ENCODE results near the gene FYB1.

The FYB1 gene

DNA sequence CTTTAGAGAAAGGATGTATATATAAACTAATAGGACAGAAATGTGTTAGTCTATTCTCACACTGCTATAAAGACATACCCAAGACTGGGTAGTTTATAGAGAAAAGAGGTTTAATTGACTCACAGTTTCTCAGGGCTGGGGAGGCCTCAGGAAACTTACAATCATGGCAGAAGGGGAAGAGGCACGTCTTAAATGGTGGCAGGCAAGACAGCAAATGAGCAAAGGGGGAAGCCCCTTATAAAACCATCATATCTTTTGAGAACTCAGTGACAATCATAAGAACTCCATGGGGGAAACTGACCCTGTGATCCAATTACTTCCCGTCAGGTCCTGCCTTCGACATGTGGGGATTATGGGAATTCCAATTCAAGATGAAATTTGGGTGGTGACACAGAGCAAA, 136.4 kb downstream of the FYB1 start:
- DNase-seq (ENCODE audit: low read depth, low spot score) = no peak

DNA sequence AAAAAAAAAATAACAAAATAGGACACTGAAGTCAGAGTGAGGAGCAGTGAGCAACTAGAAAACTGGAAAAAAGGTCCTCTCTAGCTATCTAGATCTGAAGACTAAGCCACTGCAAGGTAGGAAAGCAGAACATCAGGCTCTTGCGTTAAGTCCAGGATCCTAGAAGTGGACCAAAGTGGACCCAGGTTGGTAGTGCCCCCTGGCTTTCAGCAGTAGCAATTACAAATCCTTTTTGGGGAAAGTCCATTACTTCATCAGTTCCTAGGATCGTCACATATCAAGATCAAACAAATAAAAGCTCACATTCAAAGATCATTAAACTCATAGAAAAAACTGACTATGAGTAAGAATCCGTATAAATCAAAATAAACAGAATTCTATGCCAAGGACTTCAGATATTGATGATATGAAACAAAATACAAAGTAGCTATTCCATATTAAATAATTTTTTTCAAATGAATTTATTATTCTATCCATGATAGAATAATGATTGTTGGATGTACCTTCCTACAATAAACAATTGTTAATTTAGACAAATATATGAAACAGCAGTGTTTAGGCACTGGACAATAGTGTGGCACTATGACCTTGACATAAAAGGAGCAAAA, 138.7 kb downstream of the FYB1 start:
- no peak for DNase-seq (ENCODE audit: low read depth, low spot score)

DNA sequence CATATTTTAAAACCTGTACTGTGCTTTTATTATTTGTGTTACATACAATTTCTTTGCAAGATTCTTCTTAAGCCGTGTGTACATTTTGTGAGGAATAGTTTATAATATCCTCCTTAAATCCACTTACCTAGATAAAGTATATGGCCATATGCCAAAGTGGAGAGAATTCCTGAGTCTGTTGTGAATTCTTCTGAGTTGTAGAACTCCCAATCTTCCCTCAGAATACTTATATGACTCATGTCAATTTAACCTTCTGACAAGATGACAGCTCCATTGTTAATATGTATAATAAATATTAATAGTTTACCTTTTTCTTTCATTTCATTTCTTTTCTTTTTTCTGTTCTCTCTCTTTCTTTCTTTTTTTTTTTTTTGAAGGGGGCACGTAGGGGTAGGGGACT, 139.2 kb downstream of the FYB1 start:
- no peak for DNase-seq (ENCODE audit: low read depth, low spot score)

DNA sequence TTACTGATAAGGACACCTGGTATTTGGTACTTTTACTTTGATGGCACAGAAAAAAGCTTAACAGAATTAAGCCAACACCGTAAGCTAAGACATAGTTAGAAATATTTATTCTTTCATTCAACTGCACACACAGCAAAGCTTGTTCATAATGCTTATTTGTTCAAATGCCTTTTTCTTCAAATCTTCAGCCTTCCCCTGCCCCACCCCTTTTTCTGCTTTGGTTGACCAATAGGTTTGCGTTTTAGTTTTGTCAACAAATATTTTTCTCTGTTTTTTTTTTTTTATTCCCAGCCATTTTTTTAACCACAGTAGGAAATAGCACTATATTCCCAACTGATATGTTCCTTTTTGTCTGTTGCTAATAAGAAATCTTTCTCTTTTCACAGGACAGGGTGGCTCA, 140.2 kb downstream of the FYB1 start:
- DNase-seq (ENCODE audit: low read depth, low spot score) = no peak

DNA sequence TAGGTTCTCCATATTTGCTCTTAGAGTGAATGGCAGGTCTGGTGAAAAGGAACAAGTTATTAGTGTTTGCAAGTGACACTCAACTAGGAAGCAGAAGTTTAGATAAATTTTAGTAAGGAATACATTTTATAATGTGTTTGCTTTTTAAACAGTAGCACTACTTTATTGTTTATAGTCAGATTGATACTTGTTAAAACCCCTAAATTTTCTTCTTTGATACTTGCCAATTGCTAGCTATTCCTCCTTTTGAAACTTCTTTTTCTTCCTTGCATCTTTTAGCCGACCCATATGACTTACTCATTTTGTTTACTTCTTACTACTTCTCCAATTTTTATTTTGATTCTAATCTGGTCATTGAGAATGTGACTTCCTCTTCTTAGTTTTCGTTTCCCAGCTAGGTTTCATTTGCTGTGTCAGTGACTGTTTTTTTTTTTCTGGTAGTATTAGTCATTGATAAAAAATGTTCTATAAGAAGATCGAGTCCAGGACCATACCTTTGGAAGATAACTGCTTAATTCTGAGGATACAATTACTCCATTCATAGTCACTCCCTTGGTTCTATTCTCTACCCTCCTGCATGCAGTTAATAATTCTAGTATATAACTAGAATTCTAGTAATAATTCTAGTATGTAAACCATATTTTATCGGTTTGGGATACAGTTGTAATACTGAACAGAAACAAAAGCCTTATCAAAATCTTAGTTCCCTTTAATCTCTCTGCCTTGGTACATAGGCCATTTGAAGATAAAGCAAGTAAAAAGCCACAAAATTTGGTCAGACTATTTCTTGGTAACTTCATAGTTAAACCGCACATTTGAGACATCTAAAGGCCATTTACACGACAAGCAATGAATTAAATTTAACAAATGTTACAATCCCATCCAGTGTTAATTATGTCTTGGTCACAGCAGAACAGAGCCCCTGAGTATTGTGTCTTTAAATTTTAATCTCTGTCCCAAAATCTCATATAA, 142.3 kb downstream of the FYB1 start:
- no peak for DNase-seq (ENCODE audit: low read depth, low spot score)

DNA sequence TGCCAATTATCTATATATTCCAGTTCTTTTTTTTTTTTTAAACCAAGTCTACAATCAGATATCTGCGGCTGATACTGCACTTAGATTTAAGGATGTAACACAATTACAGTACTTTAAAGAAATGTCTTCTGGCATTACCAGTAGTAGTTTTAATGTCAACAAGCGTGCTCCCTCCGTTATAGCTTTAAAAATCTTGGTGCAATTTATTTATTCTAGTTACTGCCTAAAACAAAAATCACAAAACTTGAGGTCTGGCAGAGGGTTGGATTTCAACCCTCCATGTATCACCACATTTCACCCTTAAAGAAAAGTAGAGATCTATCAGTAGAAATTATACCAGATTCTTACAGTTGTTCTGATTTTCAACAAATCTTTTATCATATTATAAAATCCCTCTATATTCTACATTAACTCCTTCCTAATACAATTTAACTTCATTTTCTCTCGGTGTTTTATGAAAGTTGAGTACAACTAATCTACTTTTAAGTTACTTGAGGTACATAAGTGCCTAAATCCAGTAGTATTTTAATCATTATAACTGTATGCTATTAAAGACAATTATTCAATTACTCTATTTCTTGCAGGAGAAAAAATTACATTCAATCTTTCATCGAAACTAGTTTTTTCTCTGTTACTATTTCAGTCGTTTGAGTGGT, 143.1 kb downstream of the FYB1 start:
- no peak for DNase-seq (ENCODE audit: low read depth, low spot score)

DNA sequence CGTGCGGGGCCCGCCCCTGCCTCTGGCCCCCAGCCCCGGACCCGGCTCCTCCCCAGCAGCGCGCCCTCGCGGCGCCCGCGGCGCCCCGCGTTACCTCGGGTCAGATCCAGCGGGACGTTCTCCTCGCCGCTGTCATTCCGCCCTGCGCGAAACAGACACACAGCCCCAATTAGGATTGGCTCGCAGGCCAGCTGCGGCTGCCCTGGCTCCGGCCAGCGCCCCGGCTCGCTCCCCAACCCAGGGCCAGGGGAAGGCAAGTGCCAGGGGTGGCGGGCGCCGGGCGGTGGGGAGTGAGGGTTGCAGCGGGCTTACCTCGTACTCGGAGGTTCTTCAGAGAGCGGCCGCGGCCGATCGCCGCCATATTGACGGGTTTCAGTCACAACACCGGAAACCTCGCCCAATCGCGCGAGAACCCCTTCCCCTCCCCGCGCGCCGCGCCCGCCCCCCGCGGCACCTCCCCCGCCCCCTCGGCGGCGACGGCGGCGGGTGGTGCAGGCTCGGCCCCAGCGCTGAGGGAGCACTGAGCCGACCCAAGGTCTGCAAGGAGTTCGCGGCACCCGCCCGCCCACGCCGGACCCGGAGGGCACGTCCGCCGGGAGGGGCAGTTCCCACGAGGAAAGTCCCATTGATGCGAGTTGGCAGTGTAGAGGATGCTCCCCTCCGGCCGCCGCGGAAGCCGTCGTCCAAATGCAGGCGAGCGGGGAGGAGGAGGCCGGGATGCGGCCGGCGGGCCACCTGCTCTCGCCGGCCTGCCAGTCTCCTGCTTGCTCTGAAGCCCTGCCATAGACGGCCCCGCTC, 145.1 kb downstream of the FYB1 start, which contains the start of gene RICTOR:
Gene RICTOR (minus strand): TSS at position 383 of the 798 bp plus-strand sequence. CDS start 22 bp downstream, at position 361.
- peak; percentile 53 for DNase-seq (ENCODE audit: low read depth, low spot score)

DNA sequence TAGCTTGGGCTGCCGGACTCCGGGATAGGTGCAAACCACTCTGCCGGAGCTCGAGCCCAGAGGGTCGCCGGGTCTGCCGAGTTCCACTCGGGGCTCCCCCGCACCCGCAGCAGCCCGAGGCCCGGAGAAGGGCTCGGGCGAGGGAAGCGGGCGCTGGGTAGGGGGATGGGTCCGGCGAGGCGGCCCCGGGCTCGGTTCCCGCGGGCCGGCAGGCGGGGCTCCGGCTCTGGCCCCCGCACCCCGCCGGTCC, 145.7 kb downstream of the FYB1 start:
- no peak for DNase-seq (ENCODE audit: low read depth, low spot score)

DNA sequence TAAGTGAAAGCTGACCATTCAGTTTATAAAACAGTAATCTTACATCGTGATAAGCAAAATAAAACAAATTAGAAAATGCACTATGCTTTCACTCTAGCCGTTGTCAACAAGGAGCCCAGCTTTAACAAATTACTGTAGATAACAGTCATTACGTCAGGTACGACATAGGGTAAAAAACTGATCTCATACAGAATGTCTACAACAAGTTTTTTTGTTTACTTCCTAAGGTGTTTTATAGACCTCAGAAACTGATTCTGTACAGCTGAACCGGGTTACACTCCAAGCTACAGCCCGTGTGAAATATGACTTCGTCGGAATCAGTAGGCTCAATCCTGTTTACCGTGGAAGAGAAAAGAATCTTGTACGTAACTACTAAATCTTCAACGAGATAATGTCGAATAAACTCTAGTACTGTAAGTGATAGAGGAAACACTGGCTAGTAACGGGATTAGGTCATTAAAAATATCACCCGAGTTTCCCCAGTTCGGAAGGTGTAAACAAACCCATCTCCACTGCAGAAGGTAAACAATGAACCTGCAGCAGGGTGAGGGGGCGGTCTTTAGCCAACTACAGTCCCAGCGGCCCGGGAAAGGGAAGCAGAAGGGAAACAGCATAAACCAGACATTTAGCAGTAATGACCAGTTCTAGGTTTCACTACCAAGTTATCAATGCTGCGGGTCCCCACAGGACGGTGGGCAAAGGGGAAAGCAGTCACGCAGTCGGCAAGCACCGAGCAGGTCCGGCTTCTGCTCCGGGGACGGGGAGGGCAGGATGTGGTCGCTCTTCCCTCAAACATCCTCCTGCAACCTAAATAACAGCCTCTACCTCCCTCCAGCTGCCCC, 146.2 kb downstream of the FYB1 start:
- DNase-seq (ENCODE audit: low read depth, low spot score) = no peak

DNA sequence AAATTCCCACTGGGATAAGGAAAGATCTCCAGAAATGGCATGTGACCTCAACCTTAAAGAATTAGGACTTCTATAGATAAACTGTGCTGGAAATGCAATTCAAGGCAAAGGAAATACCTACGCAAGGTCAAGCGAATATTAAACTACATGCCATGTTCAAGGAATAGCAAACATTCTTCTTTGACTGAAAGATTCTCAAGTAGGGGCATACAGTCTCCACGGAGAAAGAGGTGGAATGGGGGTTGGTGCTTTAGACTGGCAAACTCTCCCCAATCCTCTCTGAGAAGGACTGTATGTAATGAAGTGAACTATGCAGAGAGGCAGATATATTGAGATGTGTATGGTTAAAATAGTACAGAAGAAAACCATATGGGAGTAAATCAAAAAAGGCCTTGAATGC, 151.3 kb downstream of the FYB1 start:
- DNase-seq (ENCODE audit: low read depth, low spot score) = no peak

DNA sequence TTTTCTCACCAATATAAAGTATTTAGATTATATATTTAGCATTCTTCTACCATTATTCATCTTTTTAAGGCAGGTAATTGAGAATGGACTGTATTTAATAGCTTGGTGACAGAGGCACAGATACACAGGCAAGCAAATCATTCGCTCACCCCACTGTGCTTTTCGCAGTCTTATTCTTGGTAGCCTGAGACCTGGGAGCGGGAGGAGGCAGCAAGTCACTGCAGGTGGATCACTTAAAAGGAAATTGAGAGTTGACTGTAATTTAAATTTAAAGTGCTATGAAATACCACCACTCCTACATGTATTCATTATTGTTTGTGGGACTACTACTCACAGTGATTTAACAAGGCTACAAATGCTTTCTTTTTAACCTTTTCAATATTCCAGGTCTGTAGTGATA, 154.9 kb downstream of the FYB1 start:
- no peak for DNase-seq (ENCODE audit: low read depth, low spot score)

DNA sequence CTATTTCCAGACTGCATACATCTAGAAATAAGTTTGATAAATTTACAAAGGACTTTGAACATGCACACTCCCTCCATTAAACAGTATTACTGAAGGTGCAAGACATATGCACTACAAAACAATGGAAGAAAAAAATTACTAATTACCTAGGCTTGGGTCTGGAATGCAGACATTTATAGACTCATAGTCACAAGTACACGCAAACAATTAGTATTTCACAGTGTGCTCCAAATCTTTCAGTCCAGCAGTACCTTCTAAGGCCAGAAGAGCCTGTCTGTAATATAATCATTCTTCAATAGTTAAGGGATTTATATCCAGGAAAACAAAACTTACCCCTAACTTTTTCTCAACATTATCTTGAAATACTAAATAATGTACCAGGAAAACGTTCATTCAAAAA, 156.3 kb downstream of the FYB1 start:
- DNase-seq (ENCODE audit: low read depth, low spot score) = no peak

DNA sequence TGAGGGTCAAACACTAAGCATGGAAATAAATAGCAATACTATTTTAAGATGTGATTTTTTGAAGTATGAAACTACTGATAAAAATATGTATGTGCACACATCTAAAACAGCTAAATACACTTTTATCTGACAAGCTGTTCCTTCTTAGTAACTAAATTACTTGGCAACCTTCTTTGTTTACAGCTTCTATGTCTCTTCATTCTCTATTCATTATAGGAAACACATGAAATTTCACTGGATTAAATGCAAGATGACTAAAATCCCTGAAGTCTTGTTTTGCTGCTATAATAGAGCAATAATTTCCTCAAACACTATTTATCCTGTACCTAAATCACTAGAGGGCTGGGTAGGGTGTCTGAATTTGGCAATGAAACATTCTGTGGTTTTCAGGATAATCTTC, 156.8 kb downstream of the FYB1 start:
- DNase-seq (ENCODE audit: low read depth, low spot score) = no peak

DNA sequence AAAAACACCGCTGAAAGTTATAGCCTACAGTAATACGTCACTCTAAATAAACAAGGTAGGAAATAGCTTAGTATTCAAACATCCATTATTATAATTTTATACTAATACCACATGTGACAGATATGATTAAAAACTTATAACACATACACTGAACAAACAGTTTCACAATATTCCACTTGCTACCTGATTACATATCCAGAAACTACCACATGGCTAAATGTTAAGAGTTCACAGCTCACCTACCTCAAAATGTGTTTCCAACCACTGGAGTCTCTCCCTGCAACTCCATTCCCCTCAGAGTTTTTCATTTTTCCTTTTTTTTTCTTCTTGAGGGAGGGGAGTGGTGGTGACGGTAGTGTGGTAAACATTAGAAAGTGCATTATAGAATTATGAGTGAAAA, 157.3 kb downstream of the FYB1 start:
- DNase-seq (ENCODE audit: low read depth, low spot score) = no peak

DNA sequence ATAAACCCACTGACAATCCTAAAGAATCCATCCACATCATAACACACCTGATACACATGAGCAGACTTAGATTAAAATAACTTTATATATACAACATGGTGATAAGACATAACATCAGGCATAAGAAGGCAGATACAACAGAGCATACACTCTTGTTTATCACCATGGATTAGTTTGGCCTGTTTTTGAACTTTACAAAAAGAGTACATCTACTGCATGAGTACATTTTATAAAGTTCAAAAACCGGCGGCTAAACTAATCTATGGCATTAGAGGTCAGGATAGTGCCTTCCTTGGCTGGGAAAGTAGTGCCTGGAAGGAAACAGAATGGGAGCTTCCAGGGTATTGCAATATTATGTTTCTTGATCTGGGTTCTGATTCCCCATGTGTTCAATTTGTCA, 160.3 kb downstream of the FYB1 start:
- DNase-seq (ENCODE audit: low read depth, low spot score) = no peak

DNA sequence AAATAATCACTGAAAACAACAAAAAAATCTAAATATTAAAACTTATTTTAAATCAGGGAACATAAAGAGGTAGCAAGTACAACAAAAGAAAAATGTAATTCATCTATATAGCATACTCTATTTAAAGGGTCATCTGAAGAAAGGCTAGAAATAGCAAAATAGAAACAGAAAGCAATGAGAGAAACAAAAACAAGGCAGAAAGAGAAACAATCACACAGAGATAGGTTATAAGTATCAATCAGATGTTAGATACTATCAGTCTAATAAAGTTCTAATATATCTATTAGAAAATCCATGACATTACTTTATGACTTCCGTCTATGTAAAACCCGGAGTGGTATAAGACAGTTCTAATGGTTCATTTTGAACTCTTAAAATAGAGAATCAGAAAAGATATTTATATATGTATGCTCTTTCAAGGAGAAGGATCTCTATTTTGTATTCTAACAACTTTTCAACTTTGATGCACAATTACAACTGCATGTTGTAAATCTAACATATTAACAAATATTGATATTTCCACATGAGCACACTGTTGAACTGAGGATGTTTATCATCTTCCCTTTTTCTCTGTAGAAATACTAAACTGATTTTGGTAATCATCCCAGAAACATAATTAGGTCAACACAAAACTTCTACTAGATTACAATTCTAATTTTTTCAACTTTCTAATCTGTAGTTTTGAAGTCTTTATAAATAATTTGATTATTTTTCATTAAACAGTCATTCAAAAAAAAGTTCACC, 161.0 kb downstream of the FYB1 start:
- DNase-seq (ENCODE audit: low read depth, low spot score) = no peak

DNA sequence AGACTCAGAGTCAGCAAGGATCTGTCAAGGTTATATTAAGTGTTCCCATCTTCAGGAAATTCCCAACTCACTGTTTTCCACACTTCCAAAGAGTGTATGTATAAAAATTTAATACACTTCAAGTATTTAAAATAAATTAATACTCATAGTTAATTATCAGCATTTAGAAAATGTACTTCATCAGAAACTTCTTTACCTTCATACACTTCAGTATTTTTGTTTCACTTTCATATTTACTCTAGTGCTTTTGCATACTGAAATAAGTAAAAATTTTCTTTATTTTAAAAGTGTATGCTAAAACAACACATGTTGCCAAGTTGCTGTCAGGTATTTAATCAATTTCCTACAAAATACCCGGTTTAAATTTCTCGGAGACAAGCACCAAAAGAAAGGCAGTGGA, 161.6 kb downstream of the FYB1 start:
- no peak for DNase-seq (ENCODE audit: low read depth, low spot score)

DNA sequence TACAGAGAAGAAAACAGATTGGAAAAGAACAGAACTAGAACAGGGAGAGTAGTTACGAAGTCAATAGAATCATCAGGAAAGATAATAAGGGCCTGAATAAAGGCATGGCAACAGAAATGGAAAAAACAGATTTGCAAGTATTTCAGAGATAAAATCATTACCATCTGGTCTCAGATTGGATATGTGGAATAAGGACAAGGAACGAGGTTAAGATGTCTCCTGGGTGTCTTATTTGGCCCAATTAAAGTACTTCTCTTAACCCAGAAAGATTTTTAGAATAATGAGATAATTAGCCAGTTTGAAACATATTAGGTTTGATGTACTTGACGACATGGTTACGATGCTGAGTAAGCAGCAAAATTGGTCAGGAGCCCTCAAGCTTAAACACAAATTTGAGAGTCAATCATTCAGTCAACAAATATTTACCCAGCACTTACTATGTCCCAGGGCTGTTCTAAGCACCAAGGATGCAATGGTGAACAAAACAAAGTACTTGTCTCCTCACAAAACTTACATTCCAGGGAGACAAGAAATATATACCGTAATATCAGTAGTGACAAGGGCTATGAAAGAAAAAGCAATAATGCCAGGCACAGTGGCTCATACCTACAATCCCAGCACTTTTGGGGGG, 163.5 kb downstream of the FYB1 start:
- DNase-seq (ENCODE audit: low read depth, low spot score) = no peak

Data from smooth muscle cell of the brain vasculature (primary cell).